Upper lobe of left lung (tissue), 6 donors: ENCODE measurements around the gene ZNF740. TPM values are rescaled to one million over a fixed set of nuclear protein-coding genes. Genes with fewer than 3 reads are reported as not detected.

Experiments used
- ATAC-seq, 2 donors: fragments of 200-7000 bp; cut with Tn5 transposase; one replicate each; pipeline ENCODE4 v1.9.1; 2022; ENCODE audit warnings: mild to moderate bottlenecking in 2 of 2, moderate library complexity in 2 of 2; ENCODE audit not compliant: low FRiP score in 2 of 2
- DNase-seq, 2 donors: peaks; one replicate each; pipeline ENCODE4 v3.0.0-alpha.2; 2019 to 2020
- H3K27ac ChIP-seq, 4 donors: fragments of 200-600 bp; sonication (generic); one replicate each; pipeline ENCODE4 v1.5.1; 2016 to 2019
- H3K27me3 ChIP-seq, 4 donors: fragments of 200-600 bp; sonication (generic); one replicate each; pipeline ENCODE4 v1.5.1; 2017 to 2019
- H3K36me3 ChIP-seq, 4 donors: fragments of 200-600 bp; sonication (generic); one replicate each; pipeline ENCODE4 v1.5.1; 2016 to 2019
- H3K4me1 ChIP-seq, 4 donors: fragments of 200-600 bp; sonication (generic); one replicate each; pipeline ENCODE4 v1.5.1; 2018 to 2019
- H3K4me3 ChIP-seq, 4 donors: fragments of 200-600 bp; sonication (generic); one replicate each; pipeline ENCODE4 v1.5.1; 2017 to 2019; ENCODE audit warnings: mild to moderate bottlenecking in 2 of 4, moderate library complexity in 1 of 4
- H3K9me3 ChIP-seq, 4 donors: fragments of 200-600 bp; sonication (generic); one replicate each; pipeline ENCODE4 v1.5.1; 2018 to 2019
- CTCF ChIP-seq, 6 experiments: fragments of 450-650 bp in 4 of 6; fragments of 200-600 bp in 2 of 6; sonication (generic) in 2 of 6; IDR thresholded peaks; one replicate each; pipeline ENCODE4 v1.5.1; 2016 to 2019; ENCODE audit warnings: antibody characterized with exemption in 6 of 6
- EP300 ChIP-seq, 4 donors: sonication (generic); formaldehyde crosslinking; IDR thresholded peaks; one replicate each; pipeline ENCODE4 v1.5.1; 2017; ENCODE audit warnings: antibody characterized with exemption in 4 of 4, control low read depth in 2 of 4
- POLR2A ChIP-seq, 4 donors: fragments of 450-650 bp; IDR thresholded peaks; one replicate each; pipeline ENCODE4 v1.5.1; 2016 to 2017; ENCODE audit warnings: antibody characterized with exemption in 4 of 4, mild to moderate bottlenecking in 2 of 4
- POLR2AphosphoS5 ChIP-seq, 2 donors: sonication (generic); formaldehyde crosslinking; IDR thresholded peaks; one replicate each; pipeline ENCODE4 v1.5.1; 2017; ENCODE audit warnings: antibody characterized with exemption in 2 of 2
- WGBS, 2 donors: methylation state at CpG; one replicate each; pipeline ENCODE4 v1.1.5; 2017 to 2018; 5-methylcytosine and 5-hydroxymethylcytosine counted together
- total RNA-seq, 6 donors: library from RNA; depleted of rRNA in 4 of 6; stranded (reverse); fragments of >200 nt in 4 of 6; gene quantifications; one replicate each; pipeline versions ENCODE4 v1.1.0 to v1.2.1, GENCODE V29; 2016 to 2021
- donor health status: DM: no; HTN: no; CAD: no; lungs with moderate emphysema.
- donor health status: DM: no; HTN: yes; CAD: no; lungs with severe emphysema.

ZNF740 gene
- total RNA-seq, 6 donors from 2014 or later = 9.6 to 52.4 (median 24.0) TPM

GRCh38 chr12:53147181-53147580, 33.3 kb upstream of the ZNF740 start:
- H3K4me1 ChIP-seq = no peaks in the 10 kb centered on the region
- ATAC-seq (no peak), DNase-seq (no peak)
- no peaks in the 10 kb centered on the region for H3K9me3 ChIP-seq
- H3K27me3 ChIP-seq = no peaks in the 10 kb centered on the region
- no peak overlapping the region for H3K4me3 ChIP-seq
- H3K36me3 ChIP-seq = no peaks in the 10 kb centered on the region
- no peak overlapping the region for H3K27ac ChIP-seq
- 89 to 92% methylated on average over 5 of the region's 5 CpGs for WGBS, 2 donors
- no peak for TF ChIP-seq CTCF (IDR thresholded peaks at IDR 0.05)
- no peak for TF ChIP-seq EP300 (IDR thresholded peaks at IDR 0.05)
- TF ChIP-seq POLR2AphosphoS5 (IDR thresholded peaks at IDR 0.05) = no peak
- no peak for TF ChIP-seq POLR2A (IDR thresholded peaks at IDR 0.05)

- Histone ChIP-seq H3K9me3 (no peaks in the 10 kb centered on the region), H3K36me3 (no peaks in the 10 kb centered on the region), H3K27me3 (no peaks in the 10 kb centered on the region), H3K4me3 (no peak overlapping the region), H3K27ac (no peak overlapping the region), H3K4me1 (no peaks in the 10 kb centered on the region)
- ATAC-seq = no peak
- TF ChIP-seq POLR2AphosphoS5 (IDR thresholded peaks at IDR 0.05) = no peak
- TF ChIP-seq POLR2A (IDR thresholded peaks at IDR 0.05) = no peak
- TF ChIP-seq CTCF (IDR thresholded peaks at IDR 0.05) = no peak
- TF ChIP-seq EP300 (IDR thresholded peaks at IDR 0.05) = no peak
- no peak for DNase-seq
- WGBS, 2 donors = 89 to 93% methylated on average over 15 of the region's 15 CpGs
Observed at GRCh38 chr12:53147653-53148052, 32.9 kb upstream of the ZNF740 start.

GRCh38 chr12:53151039-53151438, 29.5 kb upstream of the ZNF740 start:
- H3K27ac ChIP-seq = no peak overlapping the region
- 89 to 90% methylated on average over 6 of the region's 6 CpGs for WGBS, 2 donors
- H3K36me3 ChIP-seq = no peaks in the 10 kb centered on the region
- no peaks in the 10 kb centered on the region for H3K4me1 ChIP-seq
- no peak overlapping the region for H3K4me3 ChIP-seq
- no peak for ATAC-seq
- TF ChIP-seq POLR2AphosphoS5 (IDR thresholded peaks at IDR 0.05) (no peak), POLR2A (IDR thresholded peaks at IDR 0.05) (no peak), EP300 (IDR thresholded peaks at IDR 0.05) (no peak), CTCF (IDR thresholded peaks at IDR 0.05) (no peak)
- H3K9me3 ChIP-seq = no peaks in the 10 kb centered on the region
- no peaks in the 10 kb centered on the region for H3K27me3 ChIP-seq
- no peak for DNase-seq

GRCh38 chr12:53152390-53152789, 28.1 kb upstream of the ZNF740 start:
- TF ChIP-seq CTCF (IDR thresholded peaks at IDR 0.05) (no peak), EP300 (IDR thresholded peaks at IDR 0.05) (no peak), POLR2AphosphoS5 (IDR thresholded peaks at IDR 0.05) (no peak), POLR2A (IDR thresholded peaks at IDR 0.05) (no peak)
- ATAC-seq = no peak
- no peak overlapping the region for H3K4me3 ChIP-seq
- H3K27me3 ChIP-seq = no peaks in the 10 kb centered on the region
- no peaks in the 10 kb centered on the region for H3K36me3 ChIP-seq
- H3K4me1 ChIP-seq = no peaks in the 10 kb centered on the region
- H3K27ac ChIP-seq = no peak overlapping the region
- no peaks in the 10 kb centered on the region for H3K9me3 ChIP-seq
- no peak for DNase-seq

- Histone ChIP-seq H3K9me3 (no peaks in the 10 kb centered on the region), H3K36me3 (peaks cover 0 to 5% (median 0%) of the 10 kb centered on the region in 4 donors), H3K4me1 (peaks cover 0 to 6% (median 5%) of the 10 kb centered on the region in 4 donors), H3K4me3 (no peak overlapping the region), H3K27ac (no peak overlapping the region), H3K27me3 (no peaks in the 10 kb centered on the region)
- WGBS, 2 donors = 18 to 20% methylated on average over 14 of the region's 14 CpGs
- ATAC-seq = peak; percentile 89 to 94
- TF ChIP-seq POLR2AphosphoS5 (IDR thresholded peaks at IDR 0.05) (no peak), CTCF (IDR thresholded peaks at IDR 0.05) (peak; percentile 94 to 97 (median 96)), POLR2A (IDR thresholded peaks at IDR 0.05) (no peak), EP300 (IDR thresholded peaks at IDR 0.05) (no peak)
- DNase-seq = peak in 1 of 2 donors; percentile 81
Observed at GRCh38 chr12:53159195-53159839, 21.2 kb upstream of the ZNF740 start.
